Stimulated activated CD4-positive, alpha-beta T cell treated with anti-CD3 and anti-CD28 coated beads, Interleukin-15, amount 100 ng/mL, for 48 hours (primary cell): ENCODE data around the gene PFKL.
"Not testable (repeated sequence)": the region's sequence is repeated elsewhere in the genome, so short reads cannot be mapped to it uniquely, and the experiment has no call there.

Experiments
- DNase-seq, 2 donors: peaks; one replicate each; pipeline ENCODE4 v3.0.0-alpha.2; 2020; ENCODE audit warnings: low read depth in 2 of 2

Gene PFKL

DNA sequence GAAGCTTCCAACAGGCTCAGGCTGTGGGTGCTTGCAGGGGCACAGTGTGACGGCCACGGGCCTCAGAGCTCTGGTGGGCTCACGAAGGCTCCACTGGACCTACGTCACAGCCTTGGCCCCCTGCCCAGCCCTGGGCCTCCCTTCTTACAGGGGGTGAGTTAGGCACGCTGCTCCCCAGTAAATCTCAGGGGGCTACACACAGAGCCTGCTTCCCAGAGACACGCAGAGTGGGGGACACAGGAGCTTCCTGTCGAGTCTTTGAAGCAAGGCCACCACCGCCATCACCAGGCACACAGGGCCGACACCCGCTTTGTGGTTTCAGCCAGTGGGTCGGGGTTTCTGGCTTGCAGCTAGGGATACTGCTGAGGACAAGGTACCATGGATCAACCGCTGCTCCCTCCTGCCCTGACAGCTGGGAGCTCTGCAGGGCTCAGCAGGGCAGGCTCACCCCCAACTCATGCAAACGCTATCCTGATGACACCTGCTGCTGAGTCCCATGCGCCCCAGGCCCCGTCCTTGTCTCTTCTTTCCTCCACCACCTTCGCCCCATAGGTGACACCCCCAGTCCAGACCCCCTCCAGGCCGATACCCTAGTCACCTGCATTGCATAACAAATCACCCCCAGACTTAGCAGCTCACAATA is 44.8 kb downstream of the PFKL start:
- DNase-seq = no peak

DNA sequence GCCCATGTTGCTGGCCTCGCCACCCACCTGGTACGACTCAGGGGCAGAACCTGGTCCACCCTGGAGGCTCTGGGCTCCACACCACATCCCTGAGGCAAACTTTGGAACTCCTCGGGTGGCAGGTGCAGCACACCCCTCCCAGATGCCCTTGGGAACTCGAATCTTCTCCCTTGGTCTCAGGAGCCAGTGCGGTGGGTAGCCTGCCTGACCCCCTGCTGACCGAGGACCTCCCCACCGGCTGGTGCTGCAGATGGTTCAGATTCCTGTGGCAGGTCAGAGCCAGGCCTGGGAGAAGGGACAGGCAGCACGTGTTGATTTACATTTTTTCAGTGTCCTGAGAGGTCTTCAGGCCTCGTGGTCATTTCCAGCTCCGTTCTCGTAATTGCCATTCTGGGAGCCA is 45.6 kb downstream of the PFKL start:
- no peak for DNase-seq

- no peak for DNase-seq
Measured at GRCh38 chr21:44347911-44348451, 48.1 kb downstream of the PFKL start.

GRCh38 chr21:44348861-44349260 is 49.0 kb downstream of the PFKL start:
- no peak for DNase-seq

- no peak for DNase-seq
Measured at GRCh38 chr21:44349416-44349846, 49.6 kb downstream of the PFKL start.

GRCh38 chr21:44349847-44350772 is 50.3 kb downstream of the PFKL start:
- DNase-seq = no peak

DNA sequence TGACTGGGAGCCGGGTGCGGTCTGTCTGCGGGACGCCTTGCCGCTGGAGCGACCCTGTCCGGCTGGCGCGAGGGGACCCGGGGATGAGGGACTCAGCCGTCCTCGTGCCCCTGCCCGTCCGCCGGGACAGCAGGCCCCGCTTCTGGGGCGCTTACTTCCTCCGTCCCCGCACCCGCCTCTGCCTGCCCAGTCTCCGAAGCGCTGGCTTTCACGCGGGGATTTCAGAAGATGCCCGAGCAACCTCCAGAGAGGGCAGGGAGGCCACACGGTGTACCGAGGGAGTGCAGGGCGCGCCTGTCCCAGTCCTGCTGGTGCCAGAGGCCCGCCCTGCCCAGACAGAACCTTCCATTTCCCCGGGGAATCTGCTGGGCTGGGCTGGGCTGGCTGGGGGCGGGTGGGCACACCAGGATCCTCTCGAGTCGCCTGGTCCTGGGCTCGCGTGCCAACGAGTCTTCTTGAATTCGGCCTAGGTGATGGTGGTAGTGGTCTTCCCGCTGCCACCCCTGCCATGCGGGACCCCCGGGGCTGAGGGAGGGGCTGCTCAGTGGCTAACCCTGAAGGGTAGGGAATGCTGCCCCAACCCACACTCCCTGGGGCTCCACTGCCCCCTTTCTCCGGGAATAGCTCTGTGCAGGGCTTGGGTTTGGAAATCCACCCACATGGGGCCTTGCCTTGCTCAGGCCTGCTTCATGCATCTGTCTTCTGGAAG is 51.1 kb downstream of the PFKL start:
- DNase-seq = no peak

DNA sequence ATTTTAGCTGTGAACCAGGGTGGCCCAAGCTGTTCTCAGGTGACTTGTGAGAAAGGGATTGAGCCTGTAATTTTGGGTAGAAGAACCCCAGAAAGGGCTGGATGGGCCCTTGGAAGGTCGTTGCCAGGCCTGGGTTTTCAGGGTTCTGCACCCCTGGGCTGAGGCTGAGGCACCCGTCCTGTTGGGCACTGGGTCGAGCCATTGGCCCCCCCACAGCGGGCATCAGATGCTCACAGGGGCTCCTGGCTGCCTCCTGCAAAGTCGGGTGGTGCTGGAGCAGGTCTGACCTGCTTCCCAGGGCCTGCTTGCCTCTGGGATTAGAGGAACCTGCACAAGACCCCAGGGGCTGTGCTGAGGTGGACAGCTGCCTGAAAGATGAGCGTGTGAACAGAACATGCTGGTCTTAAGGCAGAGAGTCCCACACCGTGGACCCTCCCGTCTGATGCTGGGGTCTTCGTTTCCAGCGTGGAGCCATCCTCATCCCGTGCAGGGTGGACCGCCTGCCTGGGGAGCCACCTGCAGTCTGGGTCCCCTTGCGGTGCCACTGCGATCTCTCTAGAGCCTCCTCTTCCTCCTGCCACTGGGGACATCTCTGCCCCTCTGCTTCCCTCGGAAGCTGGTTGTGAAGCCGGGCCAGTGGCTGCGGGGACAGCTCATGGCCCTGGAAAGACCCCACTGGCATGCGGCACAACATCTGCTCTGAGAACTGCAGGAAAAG is 51.8 kb downstream of the PFKL start:
- no peak for DNase-seq

GRCh38 chr21:44352253-44352860 is 52.5 kb downstream of the PFKL start:
- DNase-seq = no peak

GRCh38 chr21:44353191-44353970 is 53.5 kb downstream of the PFKL start, which contains the start of gene TRPM2:
Gene TRPM2 (plus strand): TSS chr21:44353621. CDS start chr21:44353701, 80 bp downstream.
- no peak for DNase-seq

- no peak for DNase-seq
Measured at GRCh38 chr21:44354001-44354405, 54.1 kb downstream of the PFKL start.

- no peak for DNase-seq
Measured at GRCh38 chr21:44354775-44355771, 55.2 kb downstream of the PFKL start.

GRCh38 chr21:44356160-44356559 is 56.3 kb downstream of the PFKL start:
- no peak for DNase-seq

DNA sequence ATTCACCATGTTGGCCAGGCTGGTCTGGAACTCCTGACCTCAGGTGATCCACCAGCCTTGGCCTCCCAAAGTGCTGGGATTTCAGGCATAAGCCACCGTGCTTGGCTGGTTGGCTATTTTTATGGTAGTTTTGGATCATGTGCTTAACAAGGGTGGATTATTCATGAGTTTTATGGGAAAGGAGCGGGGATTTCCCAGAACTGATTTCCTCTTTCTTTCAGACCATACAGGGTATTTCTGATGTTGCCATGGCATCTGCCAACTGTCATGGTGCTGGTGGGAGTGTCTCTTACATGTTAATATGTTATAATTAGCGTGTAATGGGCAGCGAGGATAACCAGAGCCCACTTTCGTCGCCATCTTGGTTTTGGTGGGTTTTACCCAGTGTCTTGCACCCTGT is 56.8 kb downstream of the PFKL start:
- no peak for DNase-seq

- no peak for DNase-seq
Measured at GRCh38 chr21:44357064-44357837, 57.4 kb downstream of the PFKL start.

DNA sequence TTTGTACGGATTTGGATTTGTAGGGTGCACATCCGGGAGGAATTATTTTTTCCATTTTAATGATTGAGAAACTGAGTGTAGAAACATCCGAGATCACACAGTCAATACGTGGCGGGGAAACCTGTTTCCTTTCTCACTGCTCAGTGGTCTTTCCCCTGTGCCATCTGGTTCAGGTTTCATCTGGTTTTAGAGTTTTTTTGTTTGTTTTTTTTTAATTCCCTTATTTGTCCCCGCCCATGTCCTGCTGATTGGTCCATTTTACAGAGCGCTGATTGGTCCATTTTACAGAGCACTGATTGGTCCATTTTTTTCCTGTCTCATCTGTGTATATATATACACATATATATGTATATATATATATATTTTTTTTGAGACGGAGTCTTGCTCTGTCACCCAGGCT is 59.5 kb downstream of the PFKL start:
- no peak for DNase-seq

DNA sequence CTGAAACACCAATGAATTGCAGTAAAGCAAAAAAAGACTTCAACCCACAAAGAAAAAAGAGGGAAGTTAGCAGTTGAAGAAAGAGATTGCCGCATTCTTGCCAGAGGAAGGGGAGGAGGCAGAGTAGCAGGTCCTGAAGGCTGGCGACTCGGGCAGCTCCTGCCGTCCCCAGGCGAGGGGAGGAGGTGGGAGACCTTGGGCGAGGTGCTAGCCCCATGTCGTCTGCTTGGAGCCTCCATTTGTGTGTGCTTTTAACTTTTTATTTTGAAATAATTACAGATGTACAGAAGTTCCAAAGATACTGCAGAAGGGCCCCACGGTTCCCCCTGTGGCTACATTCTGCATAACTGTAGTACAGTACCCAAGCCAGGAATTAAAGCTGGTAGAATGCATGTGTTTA is 60.3 kb downstream of the PFKL start:
- DNase-seq = no peak

- not testable (repeated sequence) for DNase-seq
Measured at GRCh38 chr21:44361903-44362302, 62.0 kb downstream of the PFKL start.
